GM18507 (cell line): Measurements from ENCODE around the gene SLC12A1.
A peak's percentile ranks its signal among the peaks of the same experiment; 100 is the strongest.

Experiments used
- DNase-seq: peaks from one replicate; pipeline ENCODE4 v3.0.0; 2011; ENCODE audit warnings: low read depth; ENCODE audit not compliant: insufficient read length; ENCODE audit errors: extremely low spot score
- FAIRE-seq: peaks from 2 replicates; lab custom pipeline; 2011; peaks lifted over from hg19 to GRCh38; lab: Jason Lieb, UNC

SLC12A1 gene

DNA sequence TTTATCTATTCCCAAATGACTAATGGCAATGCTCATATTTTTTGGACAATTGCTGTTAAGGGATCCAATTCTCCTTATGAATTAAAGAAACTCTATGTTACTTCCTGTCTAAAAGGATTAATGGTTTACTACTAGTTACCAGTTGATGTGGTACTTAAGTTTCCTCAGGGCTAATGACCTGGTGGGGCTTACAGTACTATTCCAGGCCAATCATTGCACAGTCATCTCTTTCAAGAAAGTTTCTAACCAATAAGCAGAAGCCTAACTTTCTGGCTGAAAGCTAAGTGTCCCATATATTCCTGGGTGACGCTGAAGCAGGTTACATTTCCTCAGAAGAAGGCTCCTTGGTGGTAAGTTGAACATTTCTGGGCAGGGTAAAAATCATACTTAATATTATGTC is at the start of gene SLC12A1:
Gene SLC12A1, plus strand, starts transcription at position 322 of the 400 bp plus-strand sequence. CDS start 1,418 bp downstream, outside the sequence.
- FAIRE-seq (no peak), DNase-seq (no peak)

DNA sequence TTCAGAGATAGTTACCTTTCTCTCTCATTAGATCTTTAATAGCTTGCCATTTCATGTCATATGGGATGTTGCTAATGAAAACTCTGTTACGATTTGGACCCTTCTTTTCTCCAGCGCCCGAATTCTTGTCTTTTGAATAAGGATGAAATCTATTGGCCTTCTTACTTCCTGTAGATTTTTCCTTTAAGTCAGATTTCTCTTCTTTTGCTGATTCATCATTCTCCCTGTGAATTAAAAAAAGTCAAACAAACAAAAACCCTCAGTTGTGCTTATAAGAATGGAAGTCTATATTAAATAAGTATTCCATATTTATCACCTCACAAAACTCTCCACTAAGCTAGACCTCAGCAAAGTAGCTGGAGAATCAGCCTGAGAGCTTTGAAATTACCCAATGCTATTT is 37.5 kb upstream of the SLC12A1 start:
- DNase-seq = no peak
- FAIRE-seq = no peak

DNA sequence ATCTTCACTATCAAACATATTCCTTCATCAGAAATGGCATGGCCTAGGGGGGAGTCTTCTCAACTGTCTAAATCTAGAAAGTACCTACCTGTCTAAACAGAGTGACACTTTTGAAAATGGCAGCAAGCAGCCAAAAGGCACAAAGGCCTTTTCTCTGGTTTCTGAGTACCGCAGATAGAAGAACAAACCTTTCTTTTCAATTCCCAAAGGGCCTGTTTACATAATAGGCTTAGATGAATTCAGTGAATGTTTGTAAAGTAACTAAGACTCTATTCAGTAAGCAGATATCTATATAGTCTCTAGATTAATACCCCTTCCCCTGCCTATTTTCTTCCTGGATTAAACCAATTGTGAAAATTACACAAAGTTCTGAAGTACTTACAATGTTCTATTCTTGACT is 35.1 kb upstream of the SLC12A1 start:
- DNase-seq (no peak), FAIRE-seq (no peak)

DNA sequence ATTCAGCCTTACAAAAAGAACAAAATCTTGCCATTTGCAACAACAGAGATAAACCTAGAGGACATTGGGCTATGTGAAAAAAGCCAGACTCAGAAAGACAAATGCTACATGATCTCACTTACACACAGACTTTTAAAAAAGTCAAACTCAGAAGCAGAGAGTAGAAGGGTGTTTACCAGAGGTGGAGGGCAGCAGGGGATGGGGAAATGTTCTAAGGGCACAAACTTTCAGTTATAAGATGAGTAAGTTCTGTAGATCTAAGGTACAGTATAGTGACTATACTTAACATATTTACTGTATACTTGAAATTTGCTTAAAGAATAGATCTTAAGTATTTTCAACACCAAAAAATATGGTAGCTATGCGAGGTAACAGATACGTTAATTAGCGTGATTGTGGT is 31.0 kb upstream of the SLC12A1 start:
- no peak for DNase-seq
- peak; percentile 62 for FAIRE-seq

DNA sequence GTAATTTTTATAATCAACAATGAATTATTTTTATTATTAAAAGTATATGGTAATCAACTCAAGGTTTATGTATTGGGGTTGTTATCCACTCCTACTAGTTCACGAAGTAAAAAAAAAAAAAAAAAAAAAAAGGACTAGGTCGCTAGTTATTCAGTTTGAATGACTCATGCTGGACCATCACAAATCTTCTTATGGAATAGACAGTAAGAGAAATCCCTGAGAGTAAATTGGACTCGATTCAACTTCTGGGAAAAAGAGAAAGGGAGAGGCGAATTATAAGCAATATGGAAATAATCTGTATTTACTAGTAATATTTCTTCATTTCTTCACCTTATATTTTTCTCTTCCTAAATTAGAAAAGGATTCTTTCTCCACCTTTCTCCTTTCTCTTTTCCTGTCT is 30.0 kb upstream of the SLC12A1 start:
- no peak for FAIRE-seq

DNA sequence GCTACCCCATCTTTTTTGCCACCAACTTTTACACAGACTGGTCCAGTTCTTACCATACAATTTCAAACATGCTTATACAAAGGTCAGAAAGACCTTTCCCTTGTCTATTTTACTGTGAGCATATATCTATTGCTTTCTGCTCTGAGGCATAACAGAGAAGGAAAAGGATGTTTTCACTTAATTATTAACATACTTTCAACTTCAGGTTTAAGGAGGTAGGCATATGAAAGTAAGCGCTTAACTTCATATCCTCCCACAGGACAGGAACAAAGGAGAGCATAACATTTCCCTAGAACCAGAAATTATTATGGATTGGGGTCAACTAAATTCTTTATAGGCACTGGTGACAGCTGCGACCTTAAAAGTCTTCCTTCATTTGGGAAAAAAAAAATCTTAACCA is 29.1 kb upstream of the SLC12A1 start:
- DNase-seq (no peak), FAIRE-seq (no peak)

More for the DNA sequence above, 30.0 kb upstream of the SLC12A1 start:
- DNase-seq = no peak

DNA sequence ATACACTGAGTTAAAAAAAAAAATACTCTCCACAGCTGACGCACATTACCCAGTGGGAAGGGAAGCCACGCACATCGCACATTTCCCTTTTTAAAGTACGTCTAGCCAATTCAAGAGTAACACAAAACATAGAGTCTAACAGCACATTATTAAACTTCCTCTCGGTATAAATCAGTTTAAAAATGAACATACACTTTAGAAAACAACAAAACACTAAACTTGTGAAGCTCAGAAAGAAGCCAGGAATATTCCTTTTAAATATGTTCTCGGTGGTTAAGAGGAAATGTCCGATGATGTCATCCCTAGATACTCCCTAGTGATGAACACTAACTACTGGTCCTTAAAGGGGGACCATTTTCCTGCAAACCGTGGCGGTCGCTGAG is 28.7 kb upstream of the SLC12A1 start:
- DNase-seq (no peak), FAIRE-seq (peak; percentile 85)

DNA sequence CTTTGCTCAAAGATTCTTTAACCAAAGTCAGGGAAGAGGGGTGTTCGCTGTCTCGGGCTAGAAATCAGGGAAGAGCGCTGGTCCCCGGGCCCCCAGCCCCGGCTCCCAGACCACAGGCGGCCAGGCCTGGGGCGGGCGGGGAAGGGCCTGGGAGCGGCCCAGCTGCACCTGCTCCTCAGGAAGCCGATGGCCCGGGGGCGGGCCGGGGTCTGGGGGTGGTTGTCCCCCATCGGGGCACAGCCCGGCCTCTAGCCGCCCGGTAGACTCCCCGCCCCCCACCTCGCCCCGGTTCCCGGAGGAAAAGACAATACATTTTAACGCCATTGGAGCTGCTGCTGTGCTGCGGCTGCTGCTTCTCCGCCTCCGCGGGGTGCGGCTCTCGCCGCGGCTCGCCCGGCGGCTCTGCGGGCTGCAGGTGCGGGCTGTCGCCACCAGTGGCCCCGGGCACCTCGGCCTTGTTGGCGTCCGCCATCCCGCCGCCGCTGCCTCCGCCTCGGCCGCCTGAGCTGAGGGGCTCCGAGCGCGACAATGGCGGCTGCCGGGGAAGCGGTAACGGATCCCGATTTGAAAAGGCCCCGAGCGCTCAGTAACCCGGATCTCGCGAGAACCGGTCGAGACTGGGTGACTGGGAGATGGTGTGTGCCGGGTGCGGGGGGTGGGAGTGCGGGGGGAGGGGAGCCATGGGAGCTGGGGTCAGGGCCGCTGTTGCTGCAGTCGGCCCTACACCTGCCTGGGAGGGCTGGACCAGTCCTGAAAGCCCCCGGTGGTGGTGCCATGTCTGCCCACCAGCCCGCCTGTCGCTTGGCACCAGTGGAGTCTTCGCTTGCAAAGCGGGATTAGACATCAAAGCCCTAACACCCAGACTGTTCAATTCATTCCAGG is 28.1 kb upstream of the SLC12A1 start, which contains the start of gene MYEF2:
Gene MYEF2, minus strand, starts transcription at position 530 of the 882 bp plus-strand sequence. Its CDS starts 58 bp downstream, at position 472.
- peak; percentile 62 for DNase-seq
- peak; percentile 50 for FAIRE-seq

DNA sequence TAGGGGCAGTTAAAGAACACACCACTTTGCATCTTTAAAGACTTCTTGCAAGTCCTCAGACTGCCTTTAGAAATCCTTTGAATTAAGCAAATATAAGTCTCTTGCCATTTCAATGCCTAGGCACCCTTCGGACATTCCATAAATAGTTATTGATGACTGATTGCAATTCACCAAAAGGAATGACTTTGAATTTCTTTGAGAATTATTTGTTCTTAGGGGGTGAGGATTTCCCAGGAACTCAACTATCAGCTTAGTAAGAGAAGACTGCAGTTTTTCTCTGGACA is 27.5 kb upstream of the SLC12A1 start:
- FAIRE-seq = peak; percentile 33
- DNase-seq = no peak

DNA sequence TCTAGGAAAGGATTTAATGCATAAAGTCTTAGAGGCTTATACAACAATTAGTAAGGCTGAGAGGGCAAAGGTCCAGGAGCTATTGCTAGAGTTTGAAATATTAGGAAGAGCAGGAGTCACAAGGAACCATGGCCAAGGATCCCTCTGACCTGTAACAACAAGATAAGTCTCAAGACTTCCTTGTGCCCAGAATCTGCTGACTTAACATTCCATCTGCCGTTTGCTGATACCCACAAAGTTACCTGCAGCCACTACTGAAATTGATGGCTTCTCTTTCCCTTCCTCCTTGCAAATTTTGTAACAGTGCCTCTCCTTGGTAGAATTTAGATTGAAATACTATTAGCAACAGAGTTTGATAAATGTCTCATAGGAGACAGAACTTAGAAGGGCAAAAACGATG is 23.4 kb upstream of the SLC12A1 start:
- FAIRE-seq = no peak
- DNase-seq = no peak

DNA sequence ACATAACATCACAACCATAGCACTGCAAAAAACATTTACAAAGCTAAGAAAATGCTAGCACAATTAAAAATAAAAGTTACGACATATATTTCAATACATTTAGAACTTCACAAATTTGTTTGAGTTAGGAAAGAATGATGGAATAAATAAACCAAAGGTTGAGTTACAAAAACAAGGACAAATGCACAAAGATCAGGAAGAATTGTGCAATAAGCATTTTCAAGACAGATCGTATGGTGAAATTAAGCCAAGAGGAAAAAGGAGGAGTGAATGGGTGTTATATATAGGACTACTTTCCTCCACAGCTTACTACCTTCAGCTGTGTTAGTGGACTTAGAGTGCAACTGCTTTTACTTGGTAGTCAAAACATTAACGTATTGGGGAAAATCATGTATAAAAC is 20.6 kb upstream of the SLC12A1 start:
- FAIRE-seq = no peak
- no peak for DNase-seq

DNA sequence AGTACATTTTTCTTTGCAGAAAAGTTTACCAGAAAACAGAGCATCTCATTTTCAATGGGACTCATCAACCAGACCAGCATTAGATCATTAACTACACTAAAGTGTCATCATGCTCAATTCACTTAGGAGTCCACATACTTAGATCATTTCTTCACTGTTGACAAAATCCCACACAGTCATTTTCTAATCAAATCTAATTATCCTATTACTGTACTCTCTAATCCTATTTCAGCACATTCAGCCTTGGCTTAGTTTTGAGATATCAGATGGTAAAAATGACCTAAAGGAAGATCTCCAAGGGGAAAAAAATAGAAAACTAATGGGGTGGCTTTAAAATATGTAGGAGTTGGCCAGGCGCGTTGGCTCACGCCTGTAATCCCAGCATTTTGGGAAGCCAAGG is 19.8 kb upstream of the SLC12A1 start:
- DNase-seq (no peak), FAIRE-seq (no peak)

DNA sequence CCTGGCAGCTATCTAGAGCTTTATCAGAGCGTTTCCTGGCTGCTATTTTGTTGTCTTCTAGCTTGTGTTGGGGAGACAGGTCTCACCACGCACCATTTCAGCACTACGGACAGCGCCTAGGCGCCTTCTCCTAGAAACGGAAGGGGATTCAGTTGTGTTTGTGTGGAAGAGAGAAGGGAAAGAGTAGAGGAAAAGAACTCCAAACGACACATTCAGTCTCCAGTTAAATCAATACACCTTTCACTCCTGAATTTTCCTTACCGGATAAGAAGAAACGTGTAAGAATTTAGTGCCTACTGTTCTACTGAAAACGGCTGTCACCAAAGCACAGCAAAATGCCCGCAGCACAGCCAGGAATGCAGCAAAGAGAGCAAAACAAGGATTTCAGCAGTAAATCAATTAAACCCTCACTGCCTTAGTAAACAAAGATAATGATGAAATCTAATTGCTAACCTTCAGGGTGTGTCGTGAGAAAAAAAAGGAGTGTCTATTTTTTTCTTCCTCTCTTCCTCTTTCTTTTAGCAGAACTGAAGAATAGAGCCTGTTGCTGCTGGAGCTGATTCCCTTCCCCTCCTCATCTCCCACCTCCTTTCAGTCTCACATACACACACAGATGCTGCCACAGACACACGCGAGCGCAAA is 15.0 kb upstream of the SLC12A1 start:
- DNase-seq = no peak
- FAIRE-seq = no peak

DNA sequence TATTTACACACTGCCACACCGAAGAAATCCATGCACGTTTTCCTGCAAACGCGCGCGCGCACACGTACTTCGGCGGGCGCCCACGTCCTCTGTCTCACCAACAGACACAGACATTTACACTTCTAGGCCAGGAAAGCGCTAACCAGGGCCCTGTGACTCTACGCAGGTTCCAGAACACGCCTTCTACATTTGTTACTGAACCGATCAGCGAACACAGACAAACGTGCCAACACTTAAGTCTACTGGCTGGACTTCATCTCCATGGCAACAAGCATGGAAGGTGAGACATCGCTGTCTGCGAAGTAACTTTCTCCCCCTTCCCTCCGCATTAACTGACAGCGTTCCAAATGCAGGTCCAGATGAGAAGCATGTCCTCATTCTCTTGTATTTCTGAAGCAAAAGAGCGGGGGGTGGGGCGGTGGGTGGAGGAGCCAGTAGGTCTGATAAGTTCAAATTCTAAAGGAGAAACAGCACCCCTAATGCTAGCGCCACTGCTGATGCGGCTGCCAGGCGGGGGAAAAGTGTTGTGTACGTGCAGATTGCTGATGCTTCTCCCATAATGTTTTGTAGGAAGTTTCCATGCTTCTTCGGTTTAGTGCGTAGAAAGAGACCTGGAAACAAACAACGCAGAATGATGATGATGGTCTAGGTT is 14.4 kb upstream of the SLC12A1 start, which contains the start of gene CTXN2:
Gene CTXN2, plus strand, starts transcription at position 92 of the 652 bp plus-strand sequence. CDS start 9,636 bp downstream, outside the sequence.
- DNase-seq (no peak), FAIRE-seq (no peak)

DNA sequence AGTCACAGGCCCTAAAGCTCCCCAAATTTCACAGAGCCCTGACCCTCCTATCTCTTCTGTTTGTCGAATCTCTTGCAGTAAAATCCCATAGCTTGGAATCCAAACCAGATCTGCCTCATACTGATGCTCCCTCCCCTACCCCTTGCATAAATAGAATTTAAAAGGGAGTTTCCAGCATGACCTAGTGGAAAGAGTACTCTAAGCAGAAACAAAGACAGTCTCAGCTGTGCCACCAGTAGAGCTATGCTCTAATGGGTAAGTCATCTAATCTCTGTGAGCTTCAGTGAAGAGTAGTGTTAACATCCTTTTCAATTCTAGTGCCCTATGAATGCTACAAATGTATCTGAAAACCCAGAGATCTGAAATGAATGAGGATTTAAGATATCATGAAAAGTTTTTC is 4.0 kb upstream of the SLC12A1 start:
- no peak for FAIRE-seq
- no peak for DNase-seq

DNA sequence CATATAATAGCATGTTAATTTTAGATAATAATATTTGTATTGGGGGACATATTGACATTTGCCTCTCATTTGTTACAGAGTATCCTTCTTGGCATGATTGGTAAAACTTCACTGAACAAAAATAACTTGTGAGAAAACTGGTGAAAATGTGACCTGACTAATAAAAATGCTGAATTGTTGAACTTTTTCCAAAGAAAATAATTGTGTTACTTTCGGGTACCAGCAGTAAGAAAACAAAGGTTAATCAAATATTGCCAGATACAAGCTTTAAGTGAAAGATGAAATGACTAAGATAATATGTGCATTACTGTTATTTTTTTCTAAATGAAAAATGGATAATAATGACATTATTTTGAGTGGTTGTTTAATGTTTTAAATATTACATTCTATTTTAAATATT is 15.2 kb downstream of the SLC12A1 start:
- FAIRE-seq (no peak), DNase-seq (no peak)

DNA sequence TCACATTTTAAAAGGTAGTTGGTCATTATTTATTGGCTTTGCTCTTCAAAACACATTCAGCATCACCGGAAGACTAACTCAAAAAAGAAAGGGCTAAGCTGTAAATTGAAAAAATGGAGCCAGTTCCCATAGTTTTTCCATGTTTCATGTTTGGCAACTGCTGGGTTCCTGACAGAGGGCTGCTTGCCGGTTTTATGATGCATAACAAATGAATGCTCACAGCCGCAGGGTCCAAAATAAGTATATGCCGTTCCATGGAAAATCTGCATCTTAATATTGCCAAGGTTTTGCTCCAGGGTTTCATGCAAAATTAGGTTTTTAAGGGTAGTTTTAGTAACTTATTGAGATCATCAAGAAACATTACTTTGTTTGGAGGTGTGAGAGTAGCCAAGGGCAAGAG is 15.8 kb downstream of the SLC12A1 start:
- DNase-seq (no peak), FAIRE-seq (no peak)

DNA sequence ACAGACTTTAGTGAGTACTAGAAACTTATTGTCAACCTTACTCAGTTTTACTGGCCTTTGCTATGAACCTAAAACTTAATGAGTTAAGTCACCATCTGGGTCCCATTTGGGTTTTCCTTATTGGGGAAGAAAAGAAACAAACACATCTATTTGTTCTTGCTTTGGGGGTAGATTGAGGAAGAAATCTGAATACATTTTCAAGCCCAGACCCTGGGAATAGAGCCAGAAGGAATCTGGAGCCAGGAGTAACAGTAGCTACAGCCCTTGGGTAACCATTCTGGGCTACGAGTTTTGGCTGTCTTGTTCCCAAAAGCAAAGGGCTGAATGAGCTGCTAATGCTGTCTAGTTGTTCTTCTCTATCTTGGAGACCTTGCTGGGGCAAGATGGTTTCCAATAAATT is 16.5 kb downstream of the SLC12A1 start:
- DNase-seq (no peak), FAIRE-seq (no peak)

DNA sequence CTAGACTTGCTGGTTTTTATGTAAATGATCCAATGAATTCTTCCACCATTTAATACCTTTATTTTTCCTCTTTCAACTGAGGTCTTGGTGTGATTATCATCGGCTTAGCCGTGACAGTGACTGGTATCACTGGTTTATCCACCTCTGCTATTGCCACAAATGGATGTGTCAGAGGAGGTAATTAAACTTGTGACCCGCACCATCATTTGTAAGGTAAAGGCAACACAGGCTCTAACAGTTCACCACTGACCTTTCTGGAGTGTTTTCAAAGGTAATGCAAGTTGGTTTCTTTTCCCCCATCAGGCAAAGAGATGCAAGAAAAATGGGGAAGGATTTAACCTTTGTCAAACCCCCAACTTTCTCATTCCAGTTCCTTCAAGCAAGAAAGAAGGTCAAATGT is 19.7 kb downstream of the SLC12A1 start:
- no peak for DNase-seq
- no peak for FAIRE-seq

DNA sequence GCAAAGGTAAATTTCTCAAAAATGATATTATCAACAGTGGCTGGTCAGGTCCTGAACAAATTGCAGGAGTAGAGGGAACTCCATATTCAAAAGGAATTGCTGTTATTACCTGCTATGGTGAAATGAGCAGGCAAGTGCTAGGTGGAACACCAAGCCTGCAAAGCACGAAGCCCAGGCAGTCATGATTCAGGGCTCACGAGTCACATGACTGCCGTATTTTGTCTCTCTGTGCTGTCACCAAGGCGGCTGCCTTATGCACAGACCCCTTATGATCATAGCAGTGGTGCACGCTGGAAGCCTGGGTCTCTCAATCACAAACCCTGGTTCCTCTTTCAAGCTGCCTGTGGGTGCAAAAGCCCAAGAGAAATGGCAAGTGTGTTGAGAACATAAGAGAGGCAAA is 24.4 kb downstream of the SLC12A1 start:
- FAIRE-seq (no peak), DNase-seq (no peak)

DNA sequence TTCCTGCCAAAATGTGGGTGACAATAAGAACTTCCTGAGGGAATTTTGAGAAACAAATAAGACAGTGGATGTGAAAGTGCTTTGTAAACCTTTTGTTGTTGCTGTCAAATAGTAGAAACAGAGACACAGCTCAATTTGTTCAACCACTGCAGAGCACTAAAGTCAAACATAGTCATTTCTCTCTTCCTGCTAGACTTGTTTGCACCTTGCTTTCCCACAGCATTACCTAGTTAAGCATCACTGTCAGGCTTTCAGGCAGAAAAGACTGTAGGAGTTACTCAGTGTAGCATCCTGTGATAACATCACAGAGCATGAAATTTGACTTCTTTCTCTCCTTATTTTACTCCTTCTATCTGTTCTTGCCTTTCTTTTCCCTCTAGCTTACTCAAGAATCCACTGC is 27.1 kb downstream of the SLC12A1 start:
- FAIRE-seq = no peak
- DNase-seq = no peak
